IPS DF 6.9 (cell line): ENCODE measurements around the gene C12orf54.
"Not testable (repeated sequence)": the region's sequence is repeated elsewhere in the genome, so short reads cannot be mapped to it uniquely, and the experiment has no call there.

Source experiments
- DNase-seq: peaks from one replicate; pipeline ENCODE4 v3.0.0-alpha.2; 2013; ENCODE audit warnings: low read depth, low spot score
- H3K27ac ChIP-seq: one replicate; pipeline ENCODE4 v1.5.1; 2013; ENCODE audit warnings: low read length, control low read depth
- H3K27me3 ChIP-seq: 2 replicates; pipeline ENCODE4 v1.6.1; 2013; ENCODE audit warnings: mild to moderate bottlenecking, low read length; ENCODE audit not compliant: control insufficient read depth, insufficient read depth
- H3K36me3 ChIP-seq: 2 replicates; pipeline ENCODE4 v1.6.1; 2013; ENCODE audit warnings: low read length; ENCODE audit not compliant: control insufficient read depth, insufficient read depth
- H3K4me1 ChIP-seq: 2 replicates; pipeline ENCODE4 v1.6.1; 2013; ENCODE audit warnings: low read length; ENCODE audit not compliant: control insufficient read depth, insufficient read depth
- H3K4me3 ChIP-seq: 2 replicates; pipeline ENCODE4 v1.5.1; 2013; ENCODE audit warnings: mild to moderate bottlenecking, low read length
- H3K9me3 ChIP-seq: 2 replicates; pipeline ENCODE4 v1.6.1; 2013; ENCODE audit warnings: low read length, inconsistent platforms; ENCODE audit not compliant: control insufficient read depth, insufficient read depth
- WGBS: extraction: QIAGEN DNeasy Blood & Tissue Kit; methylation state at CpG from one replicate; pipeline ENCODE4 v1.1.7; 2013; ENCODE audit warnings: mixed read lengths, missing lambda C conversion rate; ENCODE audit not compliant: insufficient read length, insufficient coverage; 5-methylcytosine and 5-hydroxymethylcytosine counted together

Gene C12orf54

DNA sequence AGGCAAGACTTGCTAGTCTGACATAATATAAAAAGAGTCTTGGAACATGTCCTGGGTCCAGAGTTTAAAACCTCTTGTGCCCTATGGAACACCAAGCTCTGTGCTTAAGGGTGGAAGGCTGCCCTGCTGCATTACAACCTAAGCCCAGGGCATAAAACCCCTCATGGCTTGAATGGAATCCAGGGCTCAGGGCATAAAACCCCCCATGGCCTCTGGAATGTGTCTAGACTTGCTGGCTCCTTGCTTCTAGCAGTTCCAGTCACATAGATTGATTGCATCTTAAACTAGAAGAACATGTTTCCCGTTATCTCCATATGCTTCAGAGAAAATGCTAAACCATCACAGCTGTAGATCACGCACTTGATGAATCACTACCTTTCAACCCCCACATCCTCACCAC is 24.5 kb downstream of the C12orf54 start:
- H3K27me3 ChIP-seq: not testable (repeated sequence)

DNA sequence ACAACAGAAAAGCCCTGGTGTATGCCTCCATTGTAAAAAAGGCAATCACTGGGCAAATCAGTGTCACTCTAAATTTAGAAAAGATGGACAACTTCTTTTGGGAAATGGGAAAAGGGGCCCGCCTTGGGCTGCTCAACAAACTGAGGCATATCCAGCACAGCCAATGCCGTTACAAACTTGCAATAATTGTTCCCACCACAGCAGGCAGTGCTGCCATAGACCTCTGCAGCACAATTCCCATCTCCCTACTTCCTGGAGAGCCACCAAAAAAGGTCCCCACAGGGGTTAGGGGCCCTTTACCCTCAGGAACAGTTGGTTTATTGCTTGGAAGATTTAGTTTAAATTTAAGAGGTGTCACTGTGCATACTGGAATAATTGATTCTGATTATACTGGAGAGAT is 26.7 kb downstream of the C12orf54 start:
- no peaks in the 10 kb centered on the region for H3K27me3 ChIP-seq
- DNase-seq: no peak
- WGBS: no CpG with 5 or more reads among the region's 2 CpGs
- H3K4me3 ChIP-seq: no peak overlapping the region
- H3K4me1 ChIP-seq: no peaks in the 10 kb centered on the region
- no peak overlapping the region for H3K27ac ChIP-seq
- no peaks in the 10 kb centered on the region for H3K36me3 ChIP-seq
- no peaks in the 10 kb centered on the region for H3K9me3 ChIP-seq

More for the DNA sequence above, 24.5 kb downstream of the C12orf54 start:
- no CpG with 5 or more reads among the region's 2 CpGs for whole genome bisulfite sequencing
- H3K27ac ChIP-seq, H3K4me3 ChIP-seq, H3K4me1 ChIP-seq, DNase-seq, H3K36me3 ChIP-seq, H3K9me3 ChIP-seq: not testable (repeated sequence)

- H3K9me3 ChIP-seq: no peaks in the 10 kb centered on the region
- H3K27me3 ChIP-seq: no peaks in the 10 kb centered on the region
- no peak overlapping the region for H3K4me3 ChIP-seq
- H3K36me3 ChIP-seq: no peaks in the 10 kb centered on the region
- no peak for DNase-seq
- no peaks in the 10 kb centered on the region for H3K4me1 ChIP-seq
- WGBS: no CpG with 5 or more reads among the region's 1 CpG
- no peak overlapping the region for H3K27ac ChIP-seq
Observed at GRCh38 chr12:48510111-48510510, 27.8 kb downstream of the C12orf54 start.

DNA sequence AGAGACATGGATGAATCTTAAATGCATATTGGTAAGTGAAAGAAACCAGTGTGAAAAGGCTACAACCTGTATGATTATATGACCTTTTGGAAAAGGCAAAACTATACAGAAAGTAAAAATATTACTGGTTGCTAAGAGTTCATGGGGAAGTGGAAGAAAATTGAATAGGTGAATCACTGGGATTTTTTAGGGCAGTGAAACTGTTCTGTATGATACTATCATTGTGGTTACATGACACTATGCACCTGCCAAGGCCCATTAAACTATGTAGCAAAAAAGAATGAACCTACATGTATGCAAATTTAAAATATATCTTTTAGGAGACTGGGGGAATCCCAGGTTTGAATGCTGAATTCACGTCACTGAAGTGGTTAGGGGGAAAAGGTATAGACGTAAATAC is 30.6 kb downstream of the C12orf54 start:
- H3K27ac ChIP-seq: no peak overlapping the region
- no CpG with 5 or more reads among the region's 2 CpGs for whole genome bisulfite sequencing
- no peak overlapping the region for H3K4me3 ChIP-seq
- no peaks in the 10 kb centered on the region for H3K36me3 ChIP-seq
- no peaks in the 10 kb centered on the region for H3K4me1 ChIP-seq
- no peaks in the 10 kb centered on the region for H3K27me3 ChIP-seq
- no peaks in the 10 kb centered on the region for H3K9me3 ChIP-seq
- DNase-seq: no peak

DNA sequence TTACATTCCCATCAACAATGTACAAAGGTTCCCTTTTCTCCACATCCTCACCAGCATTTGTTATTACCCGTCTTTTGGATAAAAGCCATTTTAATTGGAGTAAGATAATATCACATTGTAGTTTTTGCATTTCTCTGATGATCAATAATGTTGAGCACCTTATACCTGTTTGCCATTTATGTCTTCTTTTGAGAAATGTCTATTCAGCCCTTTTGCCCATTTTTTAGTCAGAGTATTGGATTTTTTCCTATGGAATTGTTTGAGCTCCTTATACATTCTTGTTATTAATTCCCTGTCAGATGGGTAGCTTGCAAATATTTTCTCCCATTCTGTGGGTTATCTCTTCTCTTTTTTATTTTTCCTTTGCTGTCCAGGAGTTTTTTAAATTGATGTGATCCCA is 32.4 kb downstream of the C12orf54 start:
- H3K9me3 ChIP-seq: no peaks in the 10 kb centered on the region
- no peak overlapping the region for H3K4me3 ChIP-seq
- H3K36me3 ChIP-seq: no peaks in the 10 kb centered on the region
- no peak for DNase-seq
- no peak overlapping the region for H3K27ac ChIP-seq
- no peaks in the 10 kb centered on the region for H3K4me1 ChIP-seq
- no CpG with 5 or more reads among the region's 1 CpG for WGBS
- H3K27me3 ChIP-seq: no peaks in the 10 kb centered on the region

GRCh38 chr12:48520381-48520780 is 38.1 kb downstream of the C12orf54 start:
- H3K27ac ChIP-seq: not testable (repeated sequence)

GRCh38 chr12:48525332-48525731 is 43.0 kb downstream of the C12orf54 start, which contains the start of gene OR8S1:
Gene OR8S1 (plus strand): TSS chr12:48525632. CDS start chr12:48525632, 0 bp downstream.
- no peaks in the 10 kb centered on the region for H3K36me3 ChIP-seq
- no peaks in the 10 kb centered on the region for H3K9me3 ChIP-seq
- no peak for DNase-seq
- WGBS: no CpG with 5 or more reads among the region's 5 CpGs
- no peak within 1 kb of the TSS for H3K27ac ChIP-seq
- H3K4me3 ChIP-seq: no peak within 1 kb of the TSS
- H3K4me1 ChIP-seq: no peaks in the 10 kb centered on the region; the same call in 1 of the 2 replicates
- H3K27me3 ChIP-seq: no peaks in the 10 kb centered on the region

More at GRCh38 chr12:48520381-48520780, 38.1 kb downstream of the C12orf54 start:
- H3K4me1 ChIP-seq, H3K36me3 ChIP-seq, H3K27me3 ChIP-seq, H3K9me3 ChIP-seq, H3K4me3 ChIP-seq, DNase-seq: not testable (repeated sequence)
- no CpG with 5 or more reads among the region's 24 CpGs for WGBS

- no peaks in the 10 kb centered on the region for H3K36me3 ChIP-seq
- no peak for DNase-seq
- H3K4me3 ChIP-seq: no peak overlapping the region
- H3K4me1 ChIP-seq: no peaks in the 10 kb centered on the region; the same call in 1 of the 2 replicates
- H3K27ac ChIP-seq: no peak overlapping the region
- no peaks in the 10 kb centered on the region for H3K9me3 ChIP-seq
- no CpG with 5 or more reads among the region's 44 CpGs for WGBS
- no peaks in the 10 kb centered on the region for H3K27me3 ChIP-seq
Observed at GRCh38 chr12:48527891-48528670, 45.8 kb downstream of the C12orf54 start.

DNA sequence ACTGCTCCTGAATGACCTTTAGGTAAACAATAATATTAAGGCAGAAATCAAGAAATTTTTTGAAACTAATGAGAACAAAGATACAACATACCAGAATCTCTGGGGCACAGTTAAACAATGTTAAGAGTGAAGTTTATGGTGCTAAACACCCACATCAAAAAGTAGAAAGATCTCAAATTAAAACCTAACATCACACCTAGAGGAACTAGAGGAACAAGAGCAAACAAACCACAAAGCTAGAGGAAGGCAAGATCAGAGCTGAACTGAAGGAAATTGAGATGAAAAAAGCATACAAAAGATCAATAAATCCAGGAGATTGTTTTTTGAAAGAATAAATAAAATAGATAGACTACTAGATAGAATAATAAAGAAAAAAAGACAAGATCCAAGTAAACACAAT is 50.3 kb downstream of the C12orf54 start:
- H3K27me3 ChIP-seq: no peaks in the 10 kb centered on the region

DNA sequence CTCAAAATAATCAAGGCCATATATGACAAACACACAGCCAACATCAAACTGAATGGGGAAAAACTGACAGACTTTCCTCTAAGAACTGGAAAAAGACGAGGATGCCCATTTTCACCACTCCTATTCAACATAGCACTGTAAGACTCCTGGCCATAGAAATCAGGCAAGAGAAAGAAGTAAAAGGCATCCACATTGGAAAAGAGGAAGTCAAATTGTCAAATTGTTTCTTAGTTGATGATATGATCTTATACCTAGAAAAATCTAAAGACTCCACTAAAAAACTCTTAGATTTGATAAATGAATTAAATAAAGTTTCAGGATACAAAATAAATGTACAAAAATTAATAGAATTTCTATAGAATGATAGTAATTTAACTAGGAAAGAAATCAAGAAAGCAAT is 54.3 kb downstream of the C12orf54 start:
- no CpG with 5 or more reads among the region's 1 CpG for WGBS
- Histone ChIP-seq H3K4me3 (no peak overlapping the region), H3K9me3 (no peaks in the 10 kb centered on the region), H3K27ac (no peak overlapping the region), H3K36me3 (no peaks in the 10 kb centered on the region), H3K4me1 (no peaks in the 10 kb centered on the region), H3K27me3 (no peaks in the 10 kb centered on the region)
- no peak for DNase-seq

More for the DNA sequence above, 50.3 kb downstream of the C12orf54 start:
- Histone ChIP-seq H3K4me1 (no peaks in the 10 kb centered on the region; the same call in 1 of the 2 replicates), H3K4me3 (no peak overlapping the region), H3K36me3 (no peaks in the 10 kb centered on the region), H3K9me3 (no peaks in the 10 kb centered on the region), H3K27ac (no peak overlapping the region)
- DNase-seq: no peak
